HepG2 (cell line): Measurements from ENCODE around the gene SLC2A10. TPM values are rescaled to one million over a fixed set of nuclear protein-coding genes. Genes with fewer than 3 reads are reported as not detected.

ENCODE experiments used
- ARHGAP35 ChIP-seq: sonication (generic); formaldehyde crosslinking; IDR thresholded peaks from 2 replicates; pipeline ENCODE4 v1.9.0; 2022; ENCODE audit warnings: mild to moderate bottlenecking, inconsistent platforms, moderate library complexity, missing genetic modification reagents, borderline replicate concordance
- CENPT ChIP-seq: sonication (generic); formaldehyde crosslinking; IDR thresholded peaks from 2 replicates; pipeline ENCODE4 v1.8.0; 2022; ENCODE audit warnings: low read depth, mild to moderate bottlenecking, moderate library complexity, missing genetic modification reagents
- ELF3 ChIP-seq: IDR thresholded peaks from 2 replicates; pipeline ENCODE4 v1.6.1; 2016; ENCODE audit warnings: missing genetic modification reagents, missing compliant biosample characterization
- HES4 ChIP-seq: sonication (generic); formaldehyde crosslinking; IDR thresholded peaks from 2 replicates; pipeline ENCODE4 v1.9.0; 2021; ENCODE audit warnings: mild to moderate bottlenecking, missing genetic modification reagents, borderline replicate concordance
- HMG20B ChIP-seq: conservative IDR thresholded peaks from 2 replicates; pipeline ENCODE4 v1.6.1; 2016; ENCODE audit warnings: missing genetic modification reagents, missing compliant biosample characterization
- RAD21 ChIP-seq: fragments of 450-650 bp; formaldehyde crosslinking; IDR thresholded peaks from 2 replicates; pipeline ENCODE4 v1.5.0; 2020; ENCODE audit warnings: mild to moderate bottlenecking
- RBM22 ChIP-seq: fragments of 200-400 bp; formaldehyde crosslinking; optimal IDR thresholded peaks from 2 replicates; pipeline ENCODE3; 2017; ENCODE audit warnings: mild to moderate bottlenecking, low read length, moderate library complexity
- YEATS2 ChIP-seq: sonication (generic); formaldehyde crosslinking; IDR thresholded peaks from 2 replicates; pipeline ENCODE4 v1.4.0; 2020; ENCODE audit warnings: missing genetic modification reagents, borderline replicate concordance
- ZNF614 ChIP-seq: IDR thresholded peaks from 2 replicates; pipeline ENCODE4 v1.6.1; 2018; ENCODE audit warnings: missing biosample characterization, missing genetic modification reagents, inconsistent platforms, borderline replicate concordance
- polyA plus RNA-seq, 8 experiments: library from polyadenylated mRNA; depleted of rRNA in 3 of 8; stranded (reverse) in 7 of 8; unstranded in 1 of 8; fragments of >200 nt; fragmentation: Illumina TruSeq in 4 of 8; extraction: Trizol in 4 of 8; gene quantifications; 2 replicates each; pipeline versions ENCODE4 v1.2.1 to v1.2.3, GENCODE V29; 2011 to 2016; ENCODE audit warnings: low read depth in 4 of 8, missing spikeins in 1 of 8, mixed read lengths in 1 of 8; ENCODE audit not compliant: insufficient read depth in 1 of 8
- total RNA-seq, 5 experiments: library from RNA; depleted of rRNA; stranded (reverse); fragments of >200 nt; fragmentation: Illumina TruSeq; extraction: Trizol; gene quantifications; 2 replicates each; pipeline ENCODE4 v1.2.3, GENCODE V29; 2016; ENCODE audit warnings: low read depth in 1 of 5
- TF ChIP-seq, protein P1 (sequence below): sonication (generic); formaldehyde crosslinking; IDR thresholded peaks from 2 replicates; pipeline ENCODE4 v1.8.0; 2022; ENCODE audit warnings: mild to moderate bottlenecking, missing genetic modification reagents, moderate library complexity
- TF ChIP-seq, protein P2 (sequence below): sonication (generic); formaldehyde crosslinking; conservative IDR thresholded peaks from 2 replicates; pipeline ENCODE4 v1.5.0; 2020; ENCODE audit warnings: missing genetic modification reagents
- TF ChIP-seq, protein P3 (sequence below): sonication (generic); formaldehyde crosslinking; IDR thresholded peaks from 2 replicates; pipeline ENCODE4 v1.5.0; 2020; ENCODE audit warnings: mild to moderate bottlenecking, missing genetic modification reagents
- TF ChIP-seq, protein P4 (sequence below): sonication (generic); formaldehyde crosslinking; IDR thresholded peaks from 2 replicates; pipeline ENCODE4 v1.8.1; 2023; ENCODE audit warnings: missing genetic modification reagents, inconsistent platforms, borderline replicate concordance
- TF ChIP-seq, protein P5 (sequence below): sonication (generic); formaldehyde crosslinking; IDR thresholded peaks from 2 replicates; pipeline ENCODE4 v1.4.0; 2020; ENCODE audit warnings: missing genetic modification reagents
- TF ChIP-seq, protein P6 (sequence below): sonication (generic); formaldehyde crosslinking; IDR thresholded peaks from 2 replicates; pipeline ENCODE4 v1.5.1; 2020; ENCODE audit warnings: mild to moderate bottlenecking, missing genetic modification reagents, moderate library complexity

SLC2A10 gene
- total and polyA plus RNA-seq, 2 of the 13 experiments (the other 11 are each of a cell fraction or from before 2014, with no cell fraction given): 16.0 to 18.4 TPM

DNA sequence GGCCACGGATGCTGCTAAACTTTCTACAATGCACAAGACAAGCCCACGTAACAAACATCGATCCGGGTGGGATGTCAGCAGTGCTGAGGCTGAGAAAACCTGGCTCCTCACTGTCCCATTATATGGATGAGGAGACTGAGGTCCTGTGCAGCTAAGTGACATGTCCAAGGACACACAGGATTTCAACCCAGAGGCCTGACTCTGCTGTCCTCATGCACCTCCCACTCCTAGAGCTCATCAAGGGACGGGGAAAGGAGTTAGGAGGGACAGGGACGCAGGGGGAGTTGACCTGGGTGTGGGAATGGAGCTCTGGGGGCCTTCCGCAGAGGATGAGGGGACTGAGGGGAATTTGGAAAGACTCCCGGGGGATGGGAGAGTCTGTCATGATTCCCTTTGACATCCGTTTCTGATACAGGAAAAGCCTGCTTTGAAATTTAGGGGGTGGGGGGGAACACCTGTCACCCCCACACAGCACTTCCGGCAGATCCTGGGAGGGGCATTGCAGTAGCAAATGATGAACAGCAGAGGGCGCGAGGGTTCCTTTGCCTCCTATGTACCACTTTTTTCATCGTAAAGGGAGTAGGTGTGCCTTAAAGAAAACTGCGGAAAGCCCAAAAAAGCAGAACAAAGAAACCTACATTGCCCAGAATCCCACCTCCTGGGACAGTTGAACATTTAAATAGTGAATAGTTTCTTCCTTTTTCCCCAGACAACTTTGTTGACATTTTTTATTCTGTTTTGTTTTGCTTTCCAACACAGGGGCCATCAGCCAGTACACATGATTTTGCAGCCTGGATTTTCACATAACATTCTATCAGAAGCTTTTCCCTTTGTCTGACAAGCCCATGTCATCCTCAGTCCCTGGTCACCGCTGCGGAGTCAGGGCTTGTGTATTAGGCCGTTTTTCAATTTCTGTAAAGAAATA is 48.6 kb downstream of the SLC2A10 start (continued):
- TF ChIP-seq, protein P1, sequence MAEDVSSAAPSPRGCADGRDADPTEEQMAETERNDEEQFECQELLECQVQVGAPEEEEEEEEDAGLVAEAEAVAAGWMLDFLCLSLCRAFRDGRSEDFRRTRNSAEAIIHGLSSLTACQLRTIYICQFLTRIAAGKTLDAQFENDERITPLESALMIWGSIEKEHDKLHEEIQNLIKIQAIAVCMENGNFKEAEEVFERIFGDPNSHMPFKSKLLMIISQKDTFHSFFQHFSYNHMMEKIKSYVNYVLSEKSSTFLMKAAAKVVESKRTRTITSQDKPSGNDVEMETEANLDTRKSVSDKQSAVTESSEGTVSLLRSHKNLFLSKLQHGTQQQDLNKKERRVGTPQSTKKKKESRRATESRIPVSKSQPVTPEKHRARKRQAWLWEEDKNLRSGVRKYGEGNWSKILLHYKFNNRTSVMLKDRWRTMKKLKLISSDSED (CRISPR knock-in tag): no peak
- TF ChIP-seq ELF3: peak; percentile 36; the same call in 1 of the 2 replicates
- TF ChIP-seq HMG20B (CRISPR knock-in tag): 0 out of 2 replicates have a peak, but pooled peaks have one; percentile 16
- no peak for TF ChIP-seq CENPT
- TF ChIP-seq, protein P2, sequence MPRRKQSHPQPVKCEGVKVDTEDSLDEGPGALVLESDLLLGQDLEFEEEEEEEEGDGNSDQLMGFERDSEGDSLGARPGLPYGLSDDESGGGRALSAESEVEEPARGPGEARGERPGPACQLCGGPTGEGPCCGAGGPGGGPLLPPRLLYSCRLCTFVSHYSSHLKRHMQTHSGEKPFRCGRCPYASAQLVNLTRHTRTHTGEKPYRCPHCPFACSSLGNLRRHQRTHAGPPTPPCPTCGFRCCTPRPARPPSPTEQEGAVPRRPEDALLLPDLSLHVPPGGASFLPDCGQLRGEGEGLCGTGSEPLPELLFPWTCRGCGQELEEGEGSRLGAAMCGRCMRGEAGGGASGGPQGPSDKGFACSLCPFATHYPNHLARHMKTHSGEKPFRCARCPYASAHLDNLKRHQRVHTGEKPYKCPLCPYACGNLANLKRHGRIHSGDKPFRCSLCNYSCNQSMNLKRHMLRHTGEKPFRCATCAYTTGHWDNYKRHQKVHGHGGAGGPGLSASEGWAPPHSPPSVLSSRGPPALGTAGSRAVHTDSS (CRISPR knock-in tag): no peak
- TF ChIP-seq, protein P3, sequence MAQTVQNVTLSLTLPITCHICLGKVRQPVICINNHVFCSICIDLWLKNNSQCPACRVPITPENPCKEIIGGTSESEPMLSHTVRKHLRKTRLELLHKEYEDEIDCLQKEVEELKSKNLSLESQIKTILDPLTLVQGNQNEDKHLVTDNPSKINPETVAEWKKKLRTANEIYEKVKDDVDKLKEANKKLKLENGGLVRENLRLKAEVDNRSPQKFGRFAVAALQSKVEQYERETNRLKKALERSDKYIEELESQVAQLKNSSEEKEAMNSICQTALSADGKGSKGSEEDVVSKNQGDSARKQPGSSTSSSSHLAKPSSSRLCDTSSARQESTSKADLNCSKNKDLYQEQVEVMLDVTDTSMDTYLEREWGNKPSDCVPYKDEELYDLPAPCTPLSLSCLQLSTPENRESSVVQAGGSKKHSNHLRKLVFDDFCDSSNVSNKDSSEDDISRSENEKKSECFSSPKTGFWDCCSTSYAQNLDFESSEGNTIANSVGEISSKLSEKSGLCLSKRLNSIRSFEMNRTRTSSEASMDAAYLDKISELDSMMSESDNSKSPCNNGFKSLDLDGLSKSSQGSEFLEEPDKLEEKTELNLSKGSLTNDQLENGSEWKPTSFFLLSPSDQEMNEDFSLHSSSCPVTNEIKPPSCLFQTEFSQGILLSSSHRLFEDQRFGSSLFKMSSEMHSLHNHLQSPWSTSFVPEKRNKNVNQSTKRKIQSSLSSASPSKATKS: no peak
- TF ChIP-seq, protein P4, sequence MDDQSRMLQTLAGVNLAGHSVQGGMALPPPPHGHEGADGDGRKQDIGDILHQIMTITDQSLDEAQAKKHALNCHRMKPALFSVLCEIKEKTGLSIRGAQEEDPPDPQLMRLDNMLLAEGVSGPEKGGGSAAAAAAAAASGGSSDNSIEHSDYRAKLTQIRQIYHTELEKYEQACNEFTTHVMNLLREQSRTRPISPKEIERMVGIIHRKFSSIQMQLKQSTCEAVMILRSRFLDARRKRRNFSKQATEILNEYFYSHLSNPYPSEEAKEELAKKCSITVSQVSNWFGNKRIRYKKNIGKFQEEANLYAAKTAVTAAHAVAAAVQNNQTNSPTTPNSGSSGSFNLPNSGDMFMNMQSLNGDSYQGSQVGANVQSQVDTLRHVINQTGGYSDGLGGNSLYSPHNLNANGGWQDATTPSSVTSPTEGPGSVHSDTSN (CRISPR knock-in tag): no peak
- no peak for TF ChIP-seq RBM22
- TF ChIP-seq, protein P5, sequence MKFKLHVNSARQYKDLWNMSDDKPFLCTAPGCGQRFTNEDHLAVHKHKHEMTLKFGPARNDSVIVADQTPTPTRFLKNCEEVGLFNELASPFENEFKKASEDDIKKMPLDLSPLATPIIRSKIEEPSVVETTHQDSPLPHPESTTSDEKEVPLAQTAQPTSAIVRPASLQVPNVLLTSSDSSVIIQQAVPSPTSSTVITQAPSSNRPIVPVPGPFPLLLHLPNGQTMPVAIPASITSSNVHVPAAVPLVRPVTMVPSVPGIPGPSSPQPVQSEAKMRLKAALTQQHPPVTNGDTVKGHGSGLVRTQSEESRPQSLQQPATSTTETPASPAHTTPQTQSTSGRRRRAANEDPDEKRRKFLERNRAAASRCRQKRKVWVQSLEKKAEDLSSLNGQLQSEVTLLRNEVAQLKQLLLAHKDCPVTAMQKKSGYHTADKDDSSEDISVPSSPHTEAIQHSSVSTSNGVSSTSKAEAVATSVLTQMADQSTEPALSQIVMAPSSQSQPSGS (CRISPR knock-in tag): no peak
- no peak for TF ChIP-seq YEATS2
- 0 out of 2 replicates have a peak, but pooled peaks have one; percentile 32 for TF ChIP-seq ZNF614 (CRISPR knock-in tag)
- TF ChIP-seq ARHGAP35 (CRISPR knock-in tag): 0 out of 2 replicates have a peak, but pooled peaks have one; percentile 31
- TF ChIP-seq HES4 (CRISPR knock-in tag): no peak
- TF ChIP-seq, protein P6, sequence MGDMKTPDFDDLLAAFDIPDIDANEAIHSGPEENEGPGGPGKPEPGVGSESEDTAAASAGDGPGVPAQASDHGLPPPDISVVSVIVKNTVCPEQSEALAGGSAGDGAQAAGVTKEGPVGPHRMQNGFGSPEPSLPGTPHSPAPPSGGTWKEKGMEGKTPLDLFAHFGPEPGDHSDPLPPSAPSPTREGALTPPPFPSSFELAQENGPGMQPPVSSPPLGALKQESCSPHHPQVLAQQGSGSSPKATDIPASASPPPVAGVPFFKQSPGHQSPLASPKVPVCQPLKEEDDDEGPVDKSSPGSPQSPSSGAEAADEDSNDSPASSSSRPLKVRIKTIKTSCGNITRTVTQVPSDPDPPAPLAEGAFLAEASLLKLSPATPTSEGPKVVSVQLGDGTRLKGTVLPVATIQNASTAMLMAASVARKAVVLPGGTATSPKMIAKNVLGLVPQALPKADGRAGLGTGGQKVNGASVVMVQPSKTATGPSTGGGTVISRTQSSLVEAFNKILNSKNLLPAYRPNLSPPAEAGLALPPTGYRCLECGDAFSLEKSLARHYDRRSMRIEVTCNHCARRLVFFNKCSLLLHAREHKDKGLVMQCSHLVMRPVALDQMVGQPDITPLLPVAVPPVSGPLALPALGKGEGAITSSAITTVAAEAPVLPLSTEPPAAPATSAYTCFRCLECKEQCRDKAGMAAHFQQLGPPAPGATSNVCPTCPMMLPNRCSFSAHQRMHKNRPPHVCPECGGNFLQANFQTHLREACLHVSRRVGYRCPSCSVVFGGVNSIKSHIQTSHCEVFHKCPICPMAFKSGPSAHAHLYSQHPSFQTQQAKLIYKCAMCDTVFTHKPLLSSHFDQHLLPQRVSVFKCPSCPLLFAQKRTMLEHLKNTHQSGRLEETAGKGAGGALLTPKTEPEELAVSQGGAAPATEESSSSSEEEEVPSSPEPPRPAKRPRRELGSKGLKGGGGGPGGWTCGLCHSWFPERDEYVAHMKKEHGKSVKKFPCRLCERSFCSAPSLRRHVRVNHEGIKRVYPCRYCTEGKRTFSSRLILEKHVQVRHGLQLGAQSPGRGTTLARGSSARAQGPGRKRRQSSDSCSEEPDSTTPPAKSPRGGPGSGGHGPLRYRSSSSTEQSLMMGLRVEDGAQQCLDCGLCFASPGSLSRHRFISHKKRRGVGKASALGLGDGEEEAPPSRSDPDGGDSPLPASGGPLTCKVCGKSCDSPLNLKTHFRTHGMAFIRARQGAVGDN (CRISPR knock-in tag): no peak
- TF ChIP-seq RAD21: peak; percentile 73
